ENCODE data around the gene PCDHGA6.
"Not testable (repeated sequence)": the region's sequence is repeated elsewhere in the genome, so short reads cannot be mapped to it uniquely, and the experiment has no call there.

Gene PCDHGA6

DNA sequence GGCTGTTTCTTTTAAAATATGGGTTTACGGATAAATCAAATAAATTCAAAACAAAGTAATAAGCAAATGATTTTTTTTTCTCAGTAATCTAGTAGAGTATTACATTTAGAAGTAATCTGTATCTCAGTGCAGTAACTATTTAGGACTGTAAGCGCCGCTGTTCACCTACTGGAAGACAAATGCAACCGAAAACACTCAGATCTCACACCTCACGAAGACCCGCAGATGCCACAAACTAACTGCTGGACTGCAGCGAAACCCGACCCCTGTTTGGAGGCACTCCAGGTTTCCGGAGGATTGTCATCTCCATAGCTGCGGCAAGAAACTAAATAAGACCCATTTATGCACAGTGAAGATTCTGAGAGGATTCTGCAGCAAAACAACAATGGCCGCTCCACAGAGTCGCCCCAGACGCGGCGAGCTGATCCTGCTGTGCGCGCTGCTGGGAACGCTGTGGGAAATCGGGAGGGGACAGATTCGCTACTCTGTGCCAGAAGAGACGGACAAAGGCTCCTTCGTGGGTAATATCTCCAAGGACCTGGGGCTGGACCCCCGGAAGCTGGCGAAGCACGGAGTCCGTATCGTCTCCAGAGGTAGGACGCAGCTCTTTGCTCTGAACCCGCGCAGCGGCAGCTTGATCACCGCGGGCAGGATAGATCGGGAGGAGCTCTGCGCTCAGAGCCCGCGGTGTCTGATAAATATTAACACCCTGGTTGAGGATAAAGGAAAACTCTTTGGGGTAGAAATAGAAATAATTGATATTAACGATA lies 18.9 kb downstream of the PCDHGA6 start, which contains the start of gene PCDHGA8:
TSS of gene PCDHGA8 (plus strand) at position 205 of the 770 bp plus-strand sequence. CDS start at position 386, 181 bp downstream.
- DNase-seq (ENCODE audit: low spot score), result no peak

DNA sequence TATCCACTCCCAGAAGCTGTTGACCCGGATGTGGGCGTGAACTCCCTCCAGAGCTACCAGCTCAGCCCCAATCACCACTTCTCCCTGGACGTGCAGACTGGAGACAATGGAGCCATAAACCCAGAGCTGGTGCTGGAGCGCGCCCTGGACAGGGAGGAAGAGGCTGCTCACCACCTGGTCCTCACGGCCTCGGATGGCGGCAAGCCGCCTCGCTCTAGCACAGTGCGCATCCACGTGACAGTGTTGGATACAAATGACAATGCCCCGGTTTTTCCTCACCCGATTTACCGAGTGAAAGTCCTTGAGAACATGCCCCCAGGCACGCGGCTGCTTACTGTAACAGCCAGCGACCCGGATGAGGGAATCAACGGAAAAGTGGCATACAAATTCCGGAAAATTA lies 19.6 kb downstream of the PCDHGA6 start:
- no peak for DNase-seq (ENCODE audit: low spot score)

DNA sequence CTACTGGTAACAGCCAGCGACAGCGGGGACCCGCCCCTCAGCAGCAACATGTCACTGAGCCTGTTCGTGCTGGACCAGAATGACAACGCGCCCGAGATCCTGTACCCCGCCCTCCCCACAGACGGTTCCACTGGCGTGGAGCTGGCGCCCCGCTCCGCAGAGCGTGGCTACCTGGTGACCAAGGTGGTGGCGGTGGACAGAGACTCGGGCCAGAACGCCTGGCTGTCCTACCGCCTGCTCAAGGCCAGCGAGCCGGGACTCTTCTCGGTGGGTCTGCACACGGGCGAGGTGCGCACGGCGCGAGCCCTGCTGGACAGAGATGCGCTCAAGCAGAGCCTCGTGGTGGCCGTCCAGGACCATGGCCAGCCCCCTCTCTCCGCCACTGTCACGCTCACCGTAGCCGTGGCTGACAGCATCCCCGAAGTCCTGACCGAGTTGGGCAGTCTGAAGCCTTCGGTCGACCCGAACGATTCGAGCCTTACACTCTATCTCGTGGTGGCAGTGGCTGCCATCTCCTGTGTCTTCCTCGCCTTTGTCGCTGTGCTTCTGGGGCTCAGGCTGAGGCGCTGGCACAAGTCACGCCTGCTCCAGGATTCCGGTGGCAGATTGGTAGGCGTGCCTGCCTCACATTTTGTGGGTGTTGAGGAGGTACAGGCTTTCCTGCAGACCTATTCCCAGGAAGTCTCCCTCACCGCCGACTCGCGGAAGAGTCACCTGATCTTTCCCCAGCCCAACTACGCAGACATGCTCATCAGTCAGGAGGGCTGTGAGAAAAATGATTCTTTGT lies 20.9 kb downstream of the PCDHGA6 start:
- DNase-seq (ENCODE audit: low spot score), result not testable (repeated sequence)

DNA sequence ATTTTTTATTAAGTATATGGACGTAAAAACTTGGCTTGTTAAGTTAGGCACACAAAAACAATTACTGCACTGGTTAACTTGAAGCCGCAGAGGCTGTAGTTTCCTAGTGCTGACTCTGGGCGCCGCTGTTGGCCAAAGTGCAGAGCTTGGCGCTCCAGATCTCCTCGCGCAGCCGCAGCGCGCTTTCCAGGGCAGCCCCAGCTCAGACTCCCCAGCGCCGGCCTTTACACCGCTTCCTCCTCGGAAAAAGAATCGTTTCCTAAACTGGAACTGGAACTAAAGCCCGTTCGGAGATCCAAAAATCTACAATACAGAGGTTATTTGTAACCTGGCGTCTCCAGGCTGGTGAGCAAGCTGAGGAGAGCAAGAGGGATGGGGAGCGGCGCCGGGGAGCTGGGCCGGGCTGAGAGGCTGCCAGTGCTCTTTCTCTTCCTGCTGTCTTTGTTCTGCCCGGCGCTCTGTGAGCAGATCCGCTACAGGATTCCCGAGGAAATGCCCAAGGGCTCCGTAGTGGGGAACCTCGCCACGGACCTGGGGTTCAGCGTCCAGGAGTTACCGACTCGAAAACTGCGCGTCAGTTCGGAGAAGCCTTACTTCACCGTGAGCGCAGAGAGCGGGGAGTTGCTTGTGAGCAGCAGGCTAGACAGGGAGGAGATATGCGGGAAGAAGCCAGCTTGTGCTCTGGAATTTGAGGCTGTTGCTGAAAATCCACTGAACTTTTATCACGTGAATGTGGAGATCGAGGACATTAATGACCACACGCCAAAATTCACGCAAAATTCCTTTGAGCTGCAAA lies 24.3 kb downstream of the PCDHGA6 start, which contains the start of gene PCDHGB5:
TSS of gene PCDHGB5 (plus strand) at position 192 of the 796 bp plus-strand sequence. CDS start at position 373, 181 bp downstream.
- peak; percentile 23 for DNase-seq (ENCODE audit: low spot score)

DNA sequence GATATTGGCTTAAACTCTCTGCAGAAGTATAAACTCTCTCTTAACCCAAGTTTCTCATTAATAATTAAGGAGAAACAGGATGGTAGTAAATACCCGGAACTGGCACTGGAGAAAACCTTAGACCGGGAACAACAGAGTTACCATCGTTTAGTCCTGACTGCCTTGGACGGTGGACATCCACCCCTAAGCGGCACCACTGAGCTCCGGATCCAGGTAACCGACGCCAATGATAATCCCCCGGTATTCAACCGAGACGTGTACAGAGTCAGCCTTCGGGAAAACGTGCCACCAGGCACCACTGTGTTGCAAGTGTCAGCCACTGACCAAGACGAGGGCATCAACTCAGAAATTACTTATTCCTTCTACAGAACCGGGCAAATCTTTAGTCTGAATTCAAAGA lies 24.9 kb downstream of the PCDHGA6 start:
- no peak for DNase-seq (ENCODE audit: low spot score)

DNA sequence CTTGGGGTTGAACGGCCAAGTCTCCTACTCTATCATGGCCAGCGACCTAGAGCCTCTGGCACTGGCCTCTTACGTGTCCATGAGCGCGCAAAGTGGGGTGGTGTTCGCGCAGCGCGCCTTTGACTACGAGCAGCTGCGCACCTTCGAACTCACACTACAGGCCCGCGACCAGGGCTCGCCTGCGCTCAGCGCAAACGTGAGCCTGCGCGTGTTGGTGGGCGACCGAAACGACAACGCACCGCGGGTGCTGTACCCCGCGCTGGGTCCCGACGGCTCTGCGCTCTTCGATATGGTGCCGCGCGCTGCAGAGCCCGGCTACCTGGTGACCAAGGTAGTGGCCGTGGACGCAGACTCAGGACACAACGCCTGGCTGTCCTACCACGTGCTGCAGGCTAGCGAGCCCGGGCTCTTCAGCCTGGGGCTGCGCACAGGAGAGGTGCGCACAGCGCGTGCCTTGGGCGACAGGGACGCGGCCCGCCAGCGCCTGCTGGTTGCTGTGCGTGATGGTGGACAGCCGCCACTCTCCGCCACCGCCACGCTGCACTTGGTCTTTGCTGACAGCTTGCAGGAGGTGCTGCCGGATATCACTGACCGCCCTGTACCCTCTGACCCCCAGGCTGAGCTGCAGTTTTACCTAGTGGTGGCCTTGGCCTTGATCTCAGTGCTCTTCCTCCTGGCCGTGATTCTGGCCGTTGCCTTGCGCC lies 26.0 kb downstream of the PCDHGA6 start:
- no peak for DNase-seq (ENCODE audit: low spot score)

DNA sequence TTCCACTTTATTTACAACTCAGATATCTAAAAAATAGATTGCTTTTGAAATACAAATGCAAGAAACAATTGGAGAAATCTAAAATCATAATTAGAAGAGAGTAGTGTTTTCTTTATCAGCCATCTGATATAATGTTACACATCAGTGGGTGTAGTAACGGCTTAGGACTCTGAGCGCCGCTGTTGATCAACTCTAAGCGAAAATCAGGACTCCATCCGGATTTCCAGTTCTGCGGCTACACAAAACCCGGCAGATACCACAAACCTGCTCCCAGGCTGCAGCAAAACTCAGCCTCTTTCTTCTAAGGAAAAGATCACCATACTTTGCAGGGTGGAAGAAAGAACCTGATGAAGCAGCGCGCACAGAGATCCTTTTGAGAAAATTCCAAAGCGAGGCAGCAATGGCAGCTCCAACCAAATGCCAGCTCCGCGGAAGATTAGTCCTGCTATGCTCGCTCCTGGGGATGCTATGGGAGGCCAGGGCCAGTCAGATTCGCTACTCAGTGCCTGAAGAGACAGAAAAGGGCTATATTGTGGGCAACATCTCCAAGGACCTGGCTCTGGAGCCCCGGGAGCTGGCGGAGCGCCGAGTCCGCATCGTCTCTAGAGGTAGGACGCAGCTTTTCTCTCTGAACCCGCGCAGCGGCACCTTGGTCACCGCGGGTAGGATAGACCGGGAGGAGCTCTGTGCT lies 29.0 kb downstream of the PCDHGA6 start, which contains the start of gene PCDHGA9:
TSS of gene PCDHGA9 (plus strand) at position 226 of the 691 bp plus-strand sequence. CDS start at position 401, 175 bp downstream.
- DNase-seq (ENCODE audit: low spot score), result no peak

DNA sequence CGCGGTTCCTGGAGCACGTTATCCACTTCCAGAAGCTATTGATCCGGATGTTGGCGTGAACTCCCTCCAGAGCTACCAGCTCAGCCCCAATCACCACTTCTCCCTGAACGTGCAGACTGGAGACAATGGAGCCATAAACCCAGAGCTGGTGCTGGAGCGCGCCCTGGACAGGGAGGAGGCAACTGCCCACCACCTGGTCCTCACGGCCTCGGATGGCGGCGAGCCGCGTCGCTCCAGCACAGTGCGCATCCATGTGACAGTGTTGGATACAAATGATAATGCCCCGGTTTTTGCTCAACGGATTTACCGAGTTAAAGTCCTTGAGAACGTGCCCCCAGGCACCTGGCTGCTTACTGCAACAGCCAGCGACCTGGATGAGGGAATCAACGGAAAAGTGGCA lies 29.7 kb downstream of the PCDHGA6 start:
- no peak for DNase-seq (ENCODE audit: low spot score)

DNA sequence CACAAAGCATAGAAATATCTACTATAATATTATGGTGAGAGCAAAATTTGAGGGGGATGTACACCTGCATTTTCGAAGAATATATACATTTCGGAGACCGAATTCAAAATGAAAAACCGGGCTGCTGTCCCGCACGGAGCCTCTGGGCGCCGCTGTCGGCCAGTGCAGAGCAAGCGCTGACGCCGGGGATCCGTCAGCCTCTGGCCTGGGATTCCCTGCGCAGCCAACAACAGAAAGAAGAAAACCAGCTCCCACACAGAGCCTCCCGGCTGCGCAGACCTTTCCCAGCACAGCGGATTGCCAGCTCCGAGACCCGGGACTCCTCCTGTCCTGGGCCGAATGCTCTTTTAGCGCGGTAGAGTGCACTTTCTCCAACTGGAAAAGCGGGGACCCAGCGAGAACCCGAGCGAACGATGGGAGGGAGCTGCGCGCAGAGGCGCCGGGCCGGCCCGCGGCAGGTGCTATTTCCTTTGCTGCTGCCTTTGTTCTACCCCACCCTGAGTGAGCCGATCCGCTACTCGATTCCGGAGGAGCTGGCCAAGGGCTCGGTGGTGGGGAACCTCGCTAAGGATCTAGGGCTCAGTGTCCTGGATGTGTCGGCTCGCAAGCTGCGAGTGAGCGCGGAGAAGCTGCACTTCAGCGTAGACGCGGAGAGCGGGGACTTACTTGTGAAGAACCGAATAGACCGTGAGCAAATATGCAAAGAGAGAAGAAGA lies 34.3 kb downstream of the PCDHGA6 start, which contains the start of gene PCDHGB6:
TSS of gene PCDHGB6 (plus strand) at position 232 of the 716 bp plus-strand sequence. CDS start at position 414, 182 bp downstream.
- not testable (repeated sequence) for DNase-seq (ENCODE audit: low spot score)

DNA sequence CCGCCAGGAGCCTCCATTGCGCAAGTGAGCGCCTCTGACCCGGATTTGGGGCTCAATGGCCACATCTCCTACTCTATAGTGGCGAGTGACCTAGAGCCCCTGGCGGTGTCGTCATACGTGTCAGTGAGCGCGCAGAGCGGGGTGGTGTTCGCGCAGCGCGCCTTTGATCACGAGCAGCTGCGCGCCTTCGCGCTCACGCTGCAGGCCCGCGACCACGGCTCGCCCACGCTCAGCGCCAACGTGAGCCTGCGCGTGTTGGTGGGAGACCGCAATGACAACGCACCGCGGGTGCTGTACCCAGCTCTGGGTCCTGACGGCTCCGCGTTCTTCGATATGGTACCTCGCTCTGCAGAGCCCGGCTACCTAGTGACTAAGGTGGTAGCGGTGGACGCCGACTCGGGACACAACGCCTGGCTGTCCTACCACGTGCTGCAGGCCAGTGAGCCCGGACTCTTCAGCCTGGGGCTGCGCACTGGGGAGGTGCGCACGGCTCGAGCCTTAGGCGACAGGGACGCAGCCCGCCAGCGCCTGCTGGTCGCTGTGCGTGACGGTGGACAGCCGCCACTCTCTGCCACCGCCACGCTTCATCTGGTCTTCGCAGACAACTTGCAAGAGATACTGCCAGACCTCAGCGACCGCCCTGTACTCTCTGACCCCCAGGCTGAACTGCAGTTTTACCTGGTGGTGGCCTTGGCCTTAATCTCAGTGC lies 36.1 kb downstream of the PCDHGA6 start:
- no peak for DNase-seq (ENCODE audit: low spot score)

DNA sequence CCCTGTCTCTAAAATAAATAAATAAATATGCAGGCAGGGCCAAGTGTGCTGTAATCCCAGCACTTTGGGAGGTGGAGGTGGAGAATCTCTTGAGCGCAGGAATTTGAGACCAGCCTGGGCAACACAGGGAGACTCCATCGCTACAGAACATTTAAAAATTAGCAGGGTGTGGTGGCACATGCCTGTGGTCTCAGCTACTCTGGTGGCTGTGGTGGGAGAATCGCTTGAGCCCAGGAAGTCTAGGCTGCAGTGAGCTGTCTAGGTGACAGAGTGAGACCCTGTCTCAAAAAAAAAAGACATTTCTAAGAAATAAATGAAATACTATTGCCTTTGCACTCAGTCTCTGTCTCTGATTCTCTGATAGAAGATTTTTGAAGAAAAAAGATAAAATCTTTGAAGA lies 37.9 kb downstream of the PCDHGA6 start:
- DNase-seq (ENCODE audit: low spot score), result no peak

DNA sequence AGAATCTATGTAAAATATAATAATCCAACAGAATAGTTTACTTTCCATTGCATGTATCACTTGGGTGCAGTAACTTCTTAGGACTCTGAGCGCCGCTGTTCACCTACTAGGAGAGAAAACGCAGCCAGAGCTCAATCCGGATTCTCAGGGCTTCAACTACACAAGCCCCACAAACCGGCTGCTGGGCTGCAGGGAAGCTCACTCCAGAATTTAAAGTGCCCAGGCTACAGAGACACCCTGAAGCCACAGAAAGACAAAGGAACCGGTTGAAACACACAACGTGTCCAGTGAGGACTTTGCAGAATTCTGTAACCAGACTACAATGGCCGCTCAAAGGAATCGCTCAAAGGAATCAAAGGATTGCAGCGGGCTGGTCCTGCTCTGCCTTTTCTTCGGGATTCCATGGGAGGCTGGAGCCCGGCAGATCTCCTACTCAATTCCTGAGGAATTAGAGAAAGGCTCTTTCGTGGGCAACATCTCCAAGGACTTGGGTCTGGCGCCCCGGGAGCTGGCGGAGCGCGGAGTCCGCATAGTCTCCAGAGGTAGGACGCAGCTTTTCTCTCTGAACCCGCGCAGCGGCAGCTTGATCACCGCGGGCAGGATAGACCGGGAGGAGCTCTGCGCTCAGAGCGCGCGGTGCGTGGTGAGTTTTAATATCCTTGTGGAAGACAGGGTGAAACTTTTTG lies 39.3 kb downstream of the PCDHGA6 start, which contains the start of gene PCDHGA10:
TSS of gene PCDHGA10 (plus strand) at position 134 of the 686 bp plus-strand sequence. CDS start at position 323, 189 bp downstream.
- no peak for DNase-seq (ENCODE audit: low spot score)

DNA sequence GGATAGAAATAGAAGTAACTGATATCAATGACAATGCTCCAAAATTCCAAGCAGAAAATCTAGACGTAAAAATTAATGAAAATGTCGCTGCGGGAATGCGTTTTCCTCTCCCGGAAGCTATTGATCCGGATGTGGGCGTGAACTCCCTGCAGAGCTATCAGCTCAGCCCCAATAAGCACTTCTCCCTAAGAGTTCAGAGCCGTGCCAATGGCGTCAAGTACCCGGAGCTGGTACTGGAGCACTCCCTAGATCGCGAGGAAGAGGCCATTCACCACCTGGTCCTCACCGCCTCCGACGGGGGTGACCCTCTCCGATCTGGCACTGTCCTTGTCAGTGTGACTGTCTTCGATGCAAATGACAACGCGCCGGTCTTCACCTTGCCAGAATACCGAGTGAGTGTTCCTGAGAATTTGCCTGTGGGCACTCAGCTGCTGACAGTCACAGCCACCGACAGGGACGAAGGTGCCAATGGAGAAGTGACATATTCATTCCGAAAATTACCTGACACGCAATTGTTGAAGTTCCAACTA lies 39.9 kb downstream of the PCDHGA6 start:
- DNase-seq (ENCODE audit: low spot score), result no peak

DNA sequence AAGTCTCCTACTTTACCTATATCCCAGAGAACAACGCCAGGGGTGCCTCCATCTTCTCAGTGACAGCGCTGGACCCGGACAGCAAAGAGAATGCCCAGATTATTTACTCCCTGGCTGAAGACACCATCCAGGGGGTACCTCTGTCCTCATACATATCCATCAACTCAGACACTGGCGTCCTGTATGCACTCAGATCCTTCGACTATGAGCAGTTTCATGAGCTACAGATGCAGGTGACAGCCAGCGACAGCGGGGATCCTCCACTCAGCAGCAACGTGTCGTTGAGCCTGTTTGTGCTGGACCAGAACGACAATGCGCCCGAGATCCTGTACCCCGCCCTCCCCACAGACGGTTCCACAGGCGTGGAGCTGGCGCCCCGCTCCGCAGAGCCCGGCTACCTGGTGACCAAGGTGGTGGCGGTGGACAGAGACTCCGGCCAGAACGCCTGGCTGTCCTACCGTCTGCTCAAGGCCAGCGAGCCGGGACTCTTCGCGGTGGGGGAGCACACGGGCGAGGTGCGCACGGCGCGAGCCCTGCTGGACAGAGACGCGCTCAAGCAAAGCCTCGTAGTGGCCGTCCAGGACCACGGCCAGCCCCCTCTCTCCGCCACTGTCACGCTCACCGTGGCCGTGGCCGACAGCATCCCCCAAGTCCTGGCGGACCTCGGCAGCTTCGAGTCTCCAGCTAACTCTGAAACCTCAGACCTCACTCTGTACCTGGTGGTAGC lies 41.0 kb downstream of the PCDHGA6 start:
- DNase-seq (ENCODE audit: low spot score), result not testable (repeated sequence)

DNA sequence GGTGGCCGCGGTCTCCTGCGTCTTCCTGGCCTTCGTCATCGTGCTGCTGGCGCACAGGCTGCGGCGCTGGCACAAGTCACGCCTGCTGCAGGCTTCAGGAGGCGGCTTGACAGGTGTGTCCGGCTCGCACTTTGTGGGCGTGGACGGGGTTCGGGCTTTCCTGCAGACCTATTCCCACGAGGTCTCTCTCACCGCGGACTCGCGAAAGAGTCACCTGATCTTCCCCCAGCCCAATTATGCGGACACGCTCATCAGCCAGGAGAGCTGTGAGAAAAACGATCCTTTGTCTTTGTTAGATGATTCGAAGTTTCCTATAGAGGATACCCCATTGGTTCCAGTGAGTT lies 41.6 kb downstream of the PCDHGA6 start:
- not testable (repeated sequence) for DNase-seq (ENCODE audit: low spot score)

DNA sequence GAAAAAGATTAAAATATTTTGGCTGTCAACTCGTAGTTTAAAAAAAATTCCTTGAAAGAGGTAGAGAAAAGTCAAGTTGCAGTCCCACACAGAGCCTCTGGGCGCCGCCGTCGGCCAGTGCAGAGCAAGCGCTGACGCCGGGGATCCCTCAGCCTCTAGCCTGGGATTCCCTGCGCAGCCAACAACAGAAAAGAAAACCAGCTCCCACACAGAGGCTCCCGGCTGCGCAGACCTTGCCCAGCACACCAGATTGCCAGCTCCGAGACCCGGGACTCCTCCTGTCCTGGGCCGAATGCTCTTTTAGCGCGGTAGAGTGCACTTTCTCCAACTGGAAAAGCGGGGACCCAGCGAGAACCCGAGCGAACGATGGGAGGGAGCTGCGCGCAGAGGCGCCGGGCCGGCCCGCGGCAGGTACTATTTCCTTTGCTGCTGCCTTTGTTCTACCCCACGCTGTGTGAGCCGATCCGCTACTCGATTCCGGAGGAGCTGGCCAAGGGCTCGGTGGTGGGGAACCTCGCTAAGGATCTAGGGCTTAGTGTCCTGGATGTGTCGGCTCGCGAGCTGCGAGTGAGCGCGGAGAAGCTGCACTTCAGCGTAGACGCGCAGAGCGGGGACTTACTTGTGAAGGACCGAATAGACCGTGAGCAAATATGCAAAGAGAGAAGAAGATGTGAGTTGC lies 43.9 kb downstream of the PCDHGA6 start, which contains the start of gene PCDHGB7:
TSS of gene PCDHGB7 (plus strand) at position 184 of the 679 bp plus-strand sequence. CDS start at position 367, 183 bp downstream.
- DNase-seq (ENCODE audit: low spot score), result not testable (repeated sequence)

Data from COLO829 (cell line).